HCT116 (cell line): Measurements from ENCODE around the gene HDAC5.

Experiments
- CTCF ChIP-seq, 3 experiments: fragments of 200-600 bp in 1 of 3; sonication (generic) in 1 of 3; IDR thresholded peaks in 2 of 3; conservative IDR thresholded peaks in 1 of 3; 2 replicates each; pipeline ENCODE4 v1.5.1; 2012 to 2017; ENCODE audit warnings: low read depth in 2 of 3, low read length in 2 of 3, antibody characterized with exemption in 1 of 3, borderline replicate concordance in 1 of 3, control low read depth in 1 of 3, mild to moderate bottlenecking in 1 of 3, mixed read lengths in 1 of 3, mixed run types in 1 of 3, moderate library complexity in 1 of 3; ENCODE audit not compliant: insufficient read depth in 1 of 3
- SRF ChIP-seq: IDR thresholded peaks from 2 replicates; pipeline ENCODE4 v1.6.1; 2012; ENCODE audit warnings: low read depth

- no peak for TF ChIP-seq SRF
- no peak for TF ChIP-seq CTCF (IDR thresholded peaks at IDR 0.05 in 2 of 3, conservative IDR thresholded peaks at IDR 0.05 in 1 of 3; ENCODE audit: borderline replicate concordance in 1 of 3, insufficient read depth in 1 of 3, low read depth in 2 of 3, low read length in 2 of 3)
These were observed 57.1 kb downstream of the HDAC5 start, which contains the start of gene LSM12 for GRCh38 chr17:44066204-44066930.
